GM19468 (cell line): ENCODE results near the gene TRMT44.

ENCODE experiments used
- ATAC-seq: cut with Tn5 transposase; IDR thresholded peaks from one replicate; pipeline ENCODE4 v1.9.1; 2021; ENCODE audit warnings: mild to moderate bottlenecking, moderate library complexity, moderate number of reproducible peaks; ENCODE audit not compliant: unreplicated experiment; ENCODE audit errors: extremely low read depth

Gene TRMT44

GRCh38 chr4:8433136-8433535 lies 7.4 kb upstream of the TRMT44 start:
- ATAC-seq: no peak

- ATAC-seq: no peak
These were observed 6.1 kb upstream of the TRMT44 start for GRCh38 chr4:8434251-8435073.

- peak; percentile 22 for ATAC-seq
These were observed 4.9 kb upstream of the TRMT44 start for GRCh38 chr4:8435656-8436121.

- no peak for ATAC-seq
These were observed 3.3 kb upstream of the TRMT44 start for GRCh38 chr4:8437281-8437680.

GRCh38 chr4:8438743-8439142 lies 1.8 kb upstream of the TRMT44 start:
- no peak for ATAC-seq

DNA sequence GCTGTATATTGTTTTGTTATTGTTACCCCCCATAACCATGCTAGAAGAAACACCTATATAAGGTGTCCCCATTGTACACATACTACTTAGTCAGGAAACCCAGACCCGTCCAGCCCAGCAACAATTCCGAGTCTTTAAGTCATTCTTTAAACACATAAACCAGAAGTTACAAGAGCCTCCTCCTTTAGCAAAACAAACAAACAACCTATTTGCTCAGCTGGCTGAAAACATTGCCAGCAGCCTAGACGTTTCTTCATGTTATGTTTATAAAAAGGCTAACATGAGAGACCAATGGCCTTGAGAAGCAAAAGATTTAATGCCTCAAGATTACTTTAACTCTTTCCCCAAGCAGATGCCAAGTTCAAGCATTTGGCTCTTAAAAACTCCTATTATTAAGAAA lies 1.4 kb upstream of the TRMT44 start:
- no peak for ATAC-seq

GRCh38 chr4:8439914-8440491 lies 574 bp upstream of the TRMT44 start:
- no peak for ATAC-seq

DNA sequence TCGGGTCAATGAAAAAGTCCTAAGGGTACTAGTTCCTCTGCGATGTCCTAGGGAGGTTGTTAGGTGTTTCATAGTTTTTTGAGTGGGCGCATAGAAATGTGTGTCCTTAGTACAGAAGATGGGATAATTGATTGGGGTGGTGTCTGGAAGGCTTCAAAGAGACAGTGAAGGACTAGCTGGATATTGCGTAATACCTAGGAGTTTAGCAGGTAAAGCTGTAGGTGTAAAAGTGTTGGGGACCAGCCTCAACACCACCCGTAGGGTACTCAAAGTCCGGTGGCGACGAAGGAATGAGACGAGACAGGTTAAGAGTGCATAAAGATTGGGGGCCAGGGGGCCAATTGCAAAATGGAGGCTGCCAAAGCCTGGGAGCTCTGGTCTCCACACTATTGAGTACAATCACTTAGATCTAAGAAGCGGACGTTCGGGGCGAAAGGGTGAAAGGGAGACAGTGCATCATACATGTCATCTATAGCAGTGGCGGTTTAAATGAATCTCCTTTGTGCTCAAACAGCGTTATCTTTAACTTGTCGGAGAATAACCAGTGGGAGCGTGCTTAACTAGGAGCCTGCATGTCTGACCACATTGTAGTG lies 1.0 kb downstream of the TRMT44 start:
- no peak for ATAC-seq

GRCh38 chr4:8442596-8443358 lies 2.2 kb downstream of the TRMT44 start:
- no peak for ATAC-seq

DNA sequence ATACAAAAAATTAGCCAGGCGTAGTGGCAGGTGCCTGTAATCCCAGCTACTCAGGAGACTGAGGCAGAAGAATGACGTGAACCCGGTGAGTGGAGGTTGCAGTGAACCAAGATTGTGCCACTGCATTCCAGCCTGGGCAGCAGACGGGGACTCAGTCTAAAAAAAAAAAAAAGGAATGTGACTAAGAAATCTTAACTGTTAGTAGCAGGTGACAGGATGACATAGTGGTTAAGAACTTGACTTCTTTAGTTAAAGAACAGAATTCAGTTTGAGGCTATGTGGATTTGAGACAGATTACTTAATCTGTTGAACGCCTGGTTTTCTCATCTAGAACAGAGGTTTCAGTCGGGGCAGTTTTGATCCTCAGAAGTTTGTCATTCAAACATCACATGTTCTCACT lies 3.2 kb downstream of the TRMT44 start:
- no peak for ATAC-seq

DNA sequence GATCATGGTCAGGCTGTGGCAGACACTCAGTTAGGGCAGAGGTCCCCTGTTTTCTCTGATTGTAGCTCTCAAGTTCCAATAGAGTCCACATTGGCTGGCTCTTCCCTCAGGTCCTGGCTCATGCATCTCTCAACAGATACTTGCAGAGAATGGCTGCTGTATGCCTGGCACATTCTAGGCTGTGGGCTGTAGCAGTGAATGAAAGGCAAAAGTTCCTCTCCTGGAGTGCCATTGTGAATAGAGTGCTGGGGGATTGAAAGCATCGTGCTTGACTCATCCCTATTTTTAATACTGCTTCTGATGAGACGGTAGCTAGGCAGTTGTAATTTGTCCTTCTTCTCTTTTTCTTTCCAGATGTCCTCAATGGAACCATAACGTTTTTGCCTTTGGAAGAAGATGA lies 5.5 kb downstream of the TRMT44 start:
- no peak for ATAC-seq

- ATAC-seq: no peak
These were observed 11.0 kb downstream of the TRMT44 start for GRCh38 chr4:8451440-8452182.

GRCh38 chr4:8453957-8454356 lies 13.4 kb downstream of the TRMT44 start:
- no peak for ATAC-seq

GRCh38 chr4:8457646-8458252 lies 17.2 kb downstream of the TRMT44 start:
- ATAC-seq: no peak

- ATAC-seq: no peak
These were observed 19.4 kb downstream of the TRMT44 start for GRCh38 chr4:8459867-8460445.

DNA sequence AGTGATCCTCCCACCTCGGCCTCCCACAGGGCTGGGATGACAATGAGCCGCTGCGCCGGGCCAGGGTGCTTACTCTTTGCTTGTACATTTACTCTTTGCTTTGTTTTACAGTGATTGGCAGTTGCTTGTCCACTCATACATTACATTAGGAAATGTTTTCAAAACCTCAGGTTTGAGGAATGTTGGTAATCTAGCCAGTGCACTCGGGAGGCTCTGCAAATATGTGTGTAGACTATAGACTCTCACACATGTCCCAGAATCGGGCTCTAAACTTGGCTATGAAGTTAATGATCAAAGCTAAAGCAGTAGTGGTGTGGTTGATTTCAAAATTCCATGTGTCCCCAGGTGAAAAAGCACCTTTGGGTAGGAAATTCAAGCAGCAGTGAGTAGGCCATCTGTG lies 20.5 kb downstream of the TRMT44 start:
- no peak for ATAC-seq

DNA sequence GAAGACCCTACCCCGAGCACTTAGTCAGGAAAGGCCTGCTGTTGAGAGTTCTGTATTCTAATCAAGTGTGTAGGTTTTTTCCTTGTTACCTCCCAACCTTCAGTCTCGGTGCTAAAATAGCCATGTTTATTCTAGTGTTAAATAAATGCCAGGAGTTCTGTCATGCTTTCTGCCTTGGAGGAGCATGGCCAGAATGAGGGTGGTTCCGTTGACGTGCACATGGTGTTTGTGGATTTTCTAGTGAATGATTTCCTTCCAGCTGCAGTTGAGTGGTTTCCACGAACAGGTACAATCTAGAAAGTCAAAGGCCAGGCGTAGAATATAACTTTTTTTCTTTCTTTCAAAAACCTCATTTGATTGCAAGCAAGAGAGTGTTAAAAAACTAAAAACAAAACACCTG lies 21.0 kb downstream of the TRMT44 start:
- no peak for ATAC-seq

DNA sequence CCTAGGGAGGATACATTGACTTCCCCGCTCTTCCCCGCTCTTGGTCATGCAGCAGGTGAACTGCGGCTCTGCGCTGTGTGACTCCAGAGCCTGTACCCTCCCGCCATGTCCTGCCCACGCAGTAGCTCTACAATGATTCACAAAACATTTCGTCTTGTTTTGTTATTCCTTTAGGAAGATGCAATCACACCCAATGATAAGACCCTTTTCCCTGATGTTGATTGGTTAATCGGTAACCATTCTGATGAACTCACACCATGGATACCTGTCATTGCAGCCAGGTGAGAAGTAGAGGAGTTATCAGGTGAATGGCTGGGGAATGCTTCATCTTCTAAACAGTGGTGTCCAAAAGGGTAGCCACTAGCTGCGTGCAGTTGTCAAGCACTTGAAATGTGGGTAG lies 23.2 kb downstream of the TRMT44 start:
- ATAC-seq: no peak

DNA sequence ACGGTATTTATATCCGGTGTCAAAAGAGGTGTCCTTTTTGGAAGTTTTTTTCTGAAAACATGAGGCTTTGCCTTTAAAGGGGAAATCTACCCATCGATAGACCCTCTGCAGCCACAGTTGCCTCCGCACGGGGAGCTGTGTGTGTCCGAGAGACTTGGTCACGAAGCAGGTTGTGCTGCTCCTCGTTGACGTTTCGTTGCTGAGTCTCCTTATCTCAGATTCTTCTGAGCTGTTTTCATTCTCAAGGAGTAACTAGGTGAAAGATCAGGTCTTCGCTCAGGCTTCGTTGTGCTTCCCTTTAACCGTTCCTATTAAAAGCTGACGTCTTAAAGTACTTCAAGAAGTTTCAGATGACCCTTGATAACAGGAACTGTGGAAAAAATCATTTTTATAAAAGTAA lies 23.8 kb downstream of the TRMT44 start:
- ATAC-seq: no peak
